ENCODE measurements around the gene SLC2A14. TPM values are rescaled to one million over a fixed set of nuclear protein-coding genes. Genes with fewer than 3 reads are reported as not detected.
"Not testable (repeated sequence)": the region's sequence is repeated elsewhere in the genome, so short reads cannot be mapped to it uniquely, and the experiment has no call there.

SLC2A14 gene
- total and polyA plus RNA-seq, 2 donors from 2014 or later, result not detected

DNA sequence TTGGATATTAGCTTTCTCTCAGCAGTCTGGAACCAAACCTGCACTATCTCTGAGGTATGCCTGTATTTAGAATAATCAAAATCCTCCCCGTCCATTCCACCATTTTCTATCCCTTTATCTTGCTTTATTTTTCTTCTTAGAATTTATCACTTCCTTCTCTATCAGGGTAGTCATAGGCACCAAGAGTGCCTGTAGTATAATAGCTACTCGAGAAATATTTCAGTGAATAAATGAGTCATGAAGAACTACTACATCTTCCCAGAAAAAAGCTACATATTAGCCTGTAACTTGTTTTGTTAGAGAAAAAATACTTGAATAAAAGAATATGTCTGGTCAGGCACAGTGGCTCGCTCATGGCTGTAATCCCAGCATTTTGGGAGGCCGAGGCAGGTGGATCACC lies 4.3 kb downstream of the SLC2A14 start:
- no peak for FAIRE-seq
- no peak overlapping the region for H3K4me3 ChIP-seq (ENCODE audit: low read length in 3 of 3)
- intact Hi-C loops (cut with DNase I), result no loop called here

DNA sequence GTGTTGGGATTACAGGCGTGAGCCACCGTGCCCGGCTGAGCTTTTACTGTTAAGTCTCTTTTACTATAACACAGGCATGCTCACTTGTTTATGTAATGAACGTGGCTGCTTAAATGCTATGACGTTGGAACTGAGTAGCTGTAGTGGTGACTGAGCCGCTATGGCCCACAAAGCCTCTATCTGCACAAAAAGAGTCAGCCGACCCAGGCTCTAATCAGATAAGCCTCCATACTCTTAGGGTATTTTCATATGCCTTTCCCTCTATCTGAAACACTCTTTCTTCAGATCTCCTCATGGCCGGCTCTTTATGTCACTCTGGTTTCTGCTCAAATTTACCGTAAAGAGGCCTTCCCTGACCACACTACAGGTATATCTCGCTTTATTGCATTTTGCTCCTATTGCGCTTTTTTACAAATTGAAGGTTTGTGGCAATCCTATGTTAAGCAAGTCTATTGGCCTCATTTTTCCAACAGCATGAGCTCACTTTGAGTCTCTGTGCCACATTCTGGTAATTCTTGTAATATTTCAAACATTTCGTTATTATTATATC lies 8.0 kb downstream of the SLC2A14 start:
- Histone ChIP-seq H3K9me3 (ENCODE audit: control insufficient read depth in 2 of 3, insufficient read depth in 1 of 3, low read length in 3 of 3) (no peaks in the 10 kb centered on the region), H3K4me1 (ENCODE audit: control insufficient read depth in 2 of 3, insufficient read depth in 2 of 3, low read depth in 1 of 3, low read length in 3 of 3) (no peaks in the 10 kb centered on the region), H3K9ac (ENCODE audit: low read length in 3 of 3) (no peak overlapping the region), H3K27ac (ENCODE audit: low read depth in 2 of 2, low read length in 2 of 2) (no peak overlapping the region), H3K36me3 (ENCODE audit: control insufficient read depth in 2 of 3, insufficient read depth in 3 of 3, low read length in 3 of 3) (no peaks in the 10 kb centered on the region), H3K27me3 (ENCODE audit: control insufficient read depth, insufficient read depth, low read length) (no peaks in the 10 kb centered on the region), H3K4me3 (ENCODE audit: low read length in 3 of 3) (no peak overlapping the region)
- TF ChIP-seq, protein P1, sequence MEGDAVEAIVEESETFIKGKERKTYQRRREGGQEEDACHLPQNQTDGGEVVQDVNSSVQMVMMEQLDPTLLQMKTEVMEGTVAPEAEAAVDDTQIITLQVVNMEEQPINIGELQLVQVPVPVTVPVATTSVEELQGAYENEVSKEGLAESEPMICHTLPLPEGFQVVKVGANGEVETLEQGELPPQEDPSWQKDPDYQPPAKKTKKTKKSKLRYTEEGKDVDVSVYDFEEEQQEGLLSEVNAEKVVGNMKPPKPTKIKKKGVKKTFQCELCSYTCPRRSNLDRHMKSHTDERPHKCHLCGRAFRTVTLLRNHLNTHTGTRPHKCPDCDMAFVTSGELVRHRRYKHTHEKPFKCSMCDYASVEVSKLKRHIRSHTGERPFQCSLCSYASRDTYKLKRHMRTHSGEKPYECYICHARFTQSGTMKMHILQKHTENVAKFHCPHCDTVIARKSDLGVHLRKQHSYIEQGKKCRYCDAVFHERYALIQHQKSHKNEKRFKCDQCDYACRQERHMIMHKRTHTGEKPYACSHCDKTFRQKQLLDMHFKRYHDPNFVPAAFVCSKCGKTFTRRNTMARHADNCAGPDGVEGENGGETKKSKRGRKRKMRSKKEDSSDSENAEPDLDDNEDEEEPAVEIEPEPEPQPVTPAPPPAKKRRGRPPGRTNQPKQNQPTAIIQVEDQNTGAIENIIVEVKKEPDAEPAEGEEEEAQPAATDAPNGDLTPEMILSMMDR (IDR thresholded peaks at IDR 0.05; ENCODE audit: borderline replicate concordance, extremely low read depth, insufficient read depth), result no peak
- intact Hi-C loops (cut with DNase I), result loop anchor here (5.0 kb wide), 1 partner anchor 128 kb away; no protein-coding TSS in a partner anchor
- no peak for DNase-seq
- no peak for FAIRE-seq

More for the DNA sequence above, 4.3 kb downstream of the SLC2A14 start:
- Histone ChIP-seq H3K9me3 (ENCODE audit: control insufficient read depth in 2 of 3, insufficient read depth in 1 of 3, low read length in 3 of 3) (no peaks in the 10 kb centered on the region), H3K27me3 (ENCODE audit: control insufficient read depth, insufficient read depth, low read length) (peaks cover 4% of the 10 kb centered on the region), H3K36me3 (ENCODE audit: control insufficient read depth in 2 of 3, insufficient read depth in 3 of 3, low read length in 3 of 3) (no peaks in the 10 kb centered on the region), H3K27ac (ENCODE audit: low read depth in 2 of 2, low read length in 2 of 2) (no peak overlapping the region), H3K4me1 (ENCODE audit: control insufficient read depth in 2 of 3, insufficient read depth in 2 of 3, low read depth in 1 of 3, low read length in 3 of 3) (no peaks in the 10 kb centered on the region), H3K9ac (ENCODE audit: low read length in 3 of 3) (no peak overlapping the region)
- no peak for DNase-seq
- TF ChIP-seq, protein P1 (IDR thresholded peaks at IDR 0.05; ENCODE audit: borderline replicate concordance, extremely low read depth, insufficient read depth), result no peak

DNA sequence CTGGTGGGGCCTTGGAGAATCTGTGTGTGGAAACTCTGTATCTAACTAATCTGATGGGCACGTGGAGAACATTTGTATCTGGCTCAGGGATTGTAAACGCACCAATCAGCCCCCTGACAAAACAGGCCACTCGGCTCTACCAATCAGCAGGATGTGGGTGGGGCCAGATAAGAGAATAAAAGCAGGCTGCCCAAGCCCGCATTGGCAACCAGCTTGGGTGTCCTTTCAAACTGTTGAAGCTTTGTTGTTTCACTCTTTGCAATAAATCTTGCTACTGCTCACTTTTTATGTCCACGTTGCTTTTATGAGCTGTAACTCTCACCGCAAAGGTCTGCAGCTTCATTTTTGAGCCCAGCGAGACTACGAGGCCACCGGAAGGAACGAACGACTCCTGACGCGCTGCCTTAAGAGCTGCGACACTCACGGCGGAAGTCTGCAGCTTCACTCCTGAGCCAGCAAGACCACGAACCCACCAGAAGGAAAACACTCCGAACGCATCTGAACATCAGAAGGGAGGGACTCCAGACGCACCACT lies 9.8 kb downstream of the SLC2A14 start:
- H3K4me1 ChIP-seq (ENCODE audit: control insufficient read depth in 2 of 3, insufficient read depth in 2 of 3, low read depth in 1 of 3, low read length in 3 of 3); H3K9ac ChIP-seq (ENCODE audit: low read length in 3 of 3); H3K27me3 ChIP-seq (ENCODE audit: control insufficient read depth, insufficient read depth, low read length); FAIRE-seq; H3K36me3 ChIP-seq (ENCODE audit: control insufficient read depth in 2 of 3, insufficient read depth in 3 of 3, low read length in 3 of 3); H3K9me3 ChIP-seq (ENCODE audit: control insufficient read depth in 2 of 3, insufficient read depth in 1 of 3, low read length in 3 of 3); H3K27ac ChIP-seq (ENCODE audit: low read depth in 2 of 2, low read length in 2 of 2): not testable (repeated sequence)
- H3K4me3 ChIP-seq (ENCODE audit: low read length in 3 of 3), result peak overlapping the region in 1 of 3 donors; percentile 11
- peak in 3 of 5 donors; percentile 19 to 57 (median 52) for DNase-seq
- intact Hi-C loops (cut with DNase I), result loop anchor here (5.0 kb wide), 1 partner anchor 129 kb away; no protein-coding TSS in a partner anchor

DNA sequence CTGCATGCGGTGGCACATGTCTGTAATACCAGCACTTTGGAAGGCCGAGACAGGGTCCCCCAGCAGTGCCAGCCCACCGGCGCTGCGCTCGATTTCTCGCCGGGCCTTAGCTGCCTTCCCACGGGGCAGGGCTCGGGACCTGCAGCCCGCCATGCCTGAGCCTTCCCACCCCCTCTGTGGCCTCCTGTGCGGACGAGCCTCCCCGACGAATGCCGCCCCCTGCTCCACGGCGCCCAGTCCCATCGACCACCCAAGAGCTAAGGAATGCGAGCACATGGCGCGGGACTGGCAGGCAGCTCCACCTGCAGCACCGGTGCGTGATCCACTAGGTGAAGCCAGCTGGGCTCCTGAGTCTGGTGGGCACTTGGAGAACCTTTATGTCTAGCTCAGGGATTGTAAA lies 10.4 kb downstream of the SLC2A14 start:
- DNase-seq; H3K27ac ChIP-seq (ENCODE audit: low read depth in 2 of 2, low read length in 2 of 2); H3K9ac ChIP-seq (ENCODE audit: low read length in 3 of 3); H3K27me3 ChIP-seq (ENCODE audit: control insufficient read depth, insufficient read depth, low read length); H3K4me1 ChIP-seq (ENCODE audit: control insufficient read depth in 2 of 3, insufficient read depth in 2 of 3, low read depth in 1 of 3, low read length in 3 of 3); H3K4me3 ChIP-seq (ENCODE audit: low read length in 3 of 3); H3K36me3 ChIP-seq (ENCODE audit: control insufficient read depth in 2 of 3, insufficient read depth in 3 of 3, low read length in 3 of 3); H3K9me3 ChIP-seq (ENCODE audit: control insufficient read depth in 2 of 3, insufficient read depth in 1 of 3, low read length in 3 of 3); FAIRE-seq: not testable (repeated sequence)
- intact Hi-C loops (cut with DNase I), result loop anchor here (5.0 kb wide), 1 partner anchor 130 kb away; no protein-coding TSS in a partner anchor
